HEK293 (cell line): ENCODE data around the gene SSBP3.

Source experiments
- KLF1 ChIP-seq: fragments of 450-650 bp; formaldehyde crosslinking; IDR thresholded peaks from 2 replicates; pipeline ENCODE4 v1.5.1; 2016; ENCODE audit warnings: missing biosample characterization, missing genetic modification characterization
- KLF17 ChIP-seq: fragments of 450-650 bp; formaldehyde crosslinking; IDR thresholded peaks from 2 replicates; pipeline ENCODE4 v1.5.1; 2016; ENCODE audit warnings: missing biosample characterization, missing genetic modification characterization
- KLF7 ChIP-seq: fragments of 450-650 bp; formaldehyde crosslinking; IDR thresholded peaks from 2 replicates; pipeline ENCODE4 v1.5.1; 2016; ENCODE audit warnings: missing biosample characterization, missing genetic modification characterization, borderline replicate concordance
- KLF8 ChIP-seq: fragments of 450-650 bp; formaldehyde crosslinking; IDR thresholded peaks from 2 replicates; pipeline ENCODE4 v1.5.1; 2016; ENCODE audit warnings: missing biosample characterization, missing genetic modification characterization
- KLF9 ChIP-seq: fragments of 450-650 bp; formaldehyde crosslinking; IDR thresholded peaks from 2 replicates; pipeline ENCODE4 v1.5.1; 2016; ENCODE audit warnings: missing biosample characterization, missing genetic modification characterization, low read depth
- MEIS1 ChIP-seq: sonication (generic); formaldehyde crosslinking; IDR thresholded peaks from 2 replicates; pipeline ENCODE4 v1.8.1; 2022; ENCODE audit warnings: missing genetic modification reagents, mild to moderate bottlenecking, borderline replicate concordance
- MYNN ChIP-seq: fragments of 450-650 bp; formaldehyde crosslinking; IDR thresholded peaks from 2 replicates; pipeline ENCODE4 v1.5.1; 2016; ENCODE audit warnings: missing biosample characterization, missing genetic modification characterization, borderline replicate concordance
- MZF1 ChIP-seq: fragments of 450-650 bp; formaldehyde crosslinking; IDR thresholded peaks from 2 replicates; pipeline ENCODE4 v1.5.1; 2017; ENCODE audit warnings: missing biosample characterization, missing genetic modification characterization, borderline replicate concordance
- OVOL3 ChIP-seq: fragments of 450-650 bp; formaldehyde crosslinking; IDR thresholded peaks from 2 replicates; pipeline ENCODE4 v1.5.1; 2016; ENCODE audit warnings: missing biosample characterization, missing genetic modification characterization
- SCRT1 ChIP-seq: fragments of 450-650 bp; formaldehyde crosslinking; IDR thresholded peaks from 2 replicates; pipeline ENCODE4 v1.5.1; 2016; ENCODE audit warnings: missing biosample characterization, missing genetic modification characterization, borderline replicate concordance
- SCRT2 ChIP-seq: fragments of 450-650 bp; formaldehyde crosslinking; IDR thresholded peaks from 2 replicates; pipeline ENCODE4 v1.5.1; 2016; ENCODE audit warnings: missing biosample characterization, missing genetic modification characterization
- TRIM28 ChIP-seq: IDR thresholded peaks from 2 replicates; pipeline ENCODE4 v1.6.1; 2011; ENCODE audit warnings: low read length, control low read depth, borderline replicate concordance
- ZBTB26 ChIP-seq: fragments of 450-650 bp; formaldehyde crosslinking; optimal IDR thresholded peaks from 2 replicates; pipeline ENCODE3; 2016; ENCODE audit warnings: missing biosample characterization, mild to moderate bottlenecking, missing genetic modification characterization
- ZBTB7A ChIP-seq: fragments of 450-650 bp; formaldehyde crosslinking; IDR thresholded peaks from 2 replicates; pipeline ENCODE4 v1.5.1; 2016; ENCODE audit warnings: low read depth, missing biosample characterization, missing genetic modification characterization
- ZFP3 ChIP-seq: fragments of 450-650 bp; formaldehyde crosslinking; IDR thresholded peaks from 2 replicates; pipeline ENCODE4 v1.5.1; 2016; ENCODE audit warnings: low read depth, missing biosample characterization, missing genetic modification characterization
- ZIC2 ChIP-seq: fragments of 450-650 bp; formaldehyde crosslinking; IDR thresholded peaks from 2 replicates; pipeline ENCODE4 v1.5.1; 2016; ENCODE audit warnings: missing biosample characterization, missing genetic modification characterization
- ZNF112 ChIP-seq: fragments of 450-650 bp; formaldehyde crosslinking; IDR thresholded peaks from 2 replicates; pipeline ENCODE4 v1.5.0; 2017; ENCODE audit warnings: missing biosample characterization, missing genetic modification characterization
- ZNF121 ChIP-seq: fragments of 450-650 bp; formaldehyde crosslinking; IDR thresholded peaks from 2 replicates; pipeline ENCODE4 v1.5.1; 2016; ENCODE audit warnings: missing biosample characterization, missing genetic modification characterization
- ZNF146 ChIP-seq: fragments of 450-650 bp; formaldehyde crosslinking; IDR thresholded peaks from 2 replicates; pipeline ENCODE4 v1.5.1; 2016; ENCODE audit warnings: missing biosample characterization, missing genetic modification characterization
- ZNF155 ChIP-seq: fragments of 450-650 bp; formaldehyde crosslinking; IDR thresholded peaks from 2 replicates; pipeline ENCODE4 v1.5.1; 2016; ENCODE audit warnings: missing biosample characterization, missing genetic modification characterization
- ZNF2 ChIP-seq: fragments of 450-650 bp; formaldehyde crosslinking; IDR thresholded peaks from 2 replicates; pipeline ENCODE4 v1.5.1; 2016; ENCODE audit warnings: missing biosample characterization, missing genetic modification characterization
- ZNF202 ChIP-seq: fragments of 450-650 bp; formaldehyde crosslinking; IDR thresholded peaks from 2 replicates; pipeline ENCODE4 v1.5.1; 2016; ENCODE audit warnings: missing biosample characterization, missing genetic modification characterization, borderline replicate concordance
- ZNF354C ChIP-seq: fragments of 450-650 bp; formaldehyde crosslinking; IDR thresholded peaks from 2 replicates; pipeline ENCODE4 v1.5.1; 2016; ENCODE audit warnings: missing biosample characterization, missing genetic modification characterization, low read depth, borderline replicate concordance
- ZNF488 ChIP-seq: fragments of 450-650 bp; formaldehyde crosslinking; IDR thresholded peaks from 2 replicates; pipeline ENCODE4 v1.5.1; 2016; ENCODE audit warnings: missing biosample characterization, missing genetic modification characterization
- ZNF514 ChIP-seq: fragments of 450-650 bp; formaldehyde crosslinking; IDR thresholded peaks from 2 replicates; pipeline ENCODE4 v1.5.1; 2016; ENCODE audit warnings: missing biosample characterization, missing genetic modification characterization
- ZNF521 ChIP-seq: fragments of 450-650 bp; formaldehyde crosslinking; IDR thresholded peaks from 2 replicates; pipeline ENCODE4 v1.5.1; 2017; ENCODE audit warnings: missing biosample characterization, mild to moderate bottlenecking, missing genetic modification characterization
- ZNF544 ChIP-seq: fragments of 450-650 bp; formaldehyde crosslinking; IDR thresholded peaks from 2 replicates; pipeline ENCODE4 v1.5.0; 2017; ENCODE audit warnings: missing biosample characterization, missing genetic modification characterization
- ZNF585B ChIP-seq: fragments of 450-650 bp; formaldehyde crosslinking; IDR thresholded peaks from 2 replicates; pipeline ENCODE4 v1.5.1; 2016; ENCODE audit warnings: missing biosample characterization, missing genetic modification characterization
- ZNF623 ChIP-seq: fragments of 450-650 bp; formaldehyde crosslinking; IDR thresholded peaks from 2 replicates; pipeline ENCODE4 v1.5.1; 2016; ENCODE audit warnings: missing biosample characterization, missing genetic modification characterization
- ZNF701 ChIP-seq: fragments of 450-650 bp; formaldehyde crosslinking; IDR thresholded peaks from 2 replicates; pipeline ENCODE4 v1.5.1; 2016; ENCODE audit warnings: missing biosample characterization, missing genetic modification characterization
- ZNF747 ChIP-seq: fragments of 450-650 bp; formaldehyde crosslinking; IDR thresholded peaks from 2 replicates; pipeline ENCODE4 v1.5.1; 2016; ENCODE audit warnings: missing biosample characterization, missing genetic modification characterization
- ZNF777 ChIP-seq: fragments of 450-650 bp; formaldehyde crosslinking; IDR thresholded peaks from 2 replicates; pipeline ENCODE4 v1.5.1; 2017; ENCODE audit warnings: missing biosample characterization, missing genetic modification characterization, borderline replicate concordance
- TF ChIP-seq, protein P1 (sequence below): fragments of 450-650 bp; IDR thresholded peaks from 2 replicates; pipeline ENCODE4 v1.5.1; 2018; ENCODE audit warnings: missing biosample characterization, missing genetic modification characterization
- TF ChIP-seq, protein P2 (sequence below): fragments of 450-650 bp; formaldehyde crosslinking; IDR thresholded peaks from 2 replicates; pipeline ENCODE4 v1.5.1; 2016; ENCODE audit warnings: missing biosample characterization, missing genetic modification characterization

The SSBP3 gene

DNA sequence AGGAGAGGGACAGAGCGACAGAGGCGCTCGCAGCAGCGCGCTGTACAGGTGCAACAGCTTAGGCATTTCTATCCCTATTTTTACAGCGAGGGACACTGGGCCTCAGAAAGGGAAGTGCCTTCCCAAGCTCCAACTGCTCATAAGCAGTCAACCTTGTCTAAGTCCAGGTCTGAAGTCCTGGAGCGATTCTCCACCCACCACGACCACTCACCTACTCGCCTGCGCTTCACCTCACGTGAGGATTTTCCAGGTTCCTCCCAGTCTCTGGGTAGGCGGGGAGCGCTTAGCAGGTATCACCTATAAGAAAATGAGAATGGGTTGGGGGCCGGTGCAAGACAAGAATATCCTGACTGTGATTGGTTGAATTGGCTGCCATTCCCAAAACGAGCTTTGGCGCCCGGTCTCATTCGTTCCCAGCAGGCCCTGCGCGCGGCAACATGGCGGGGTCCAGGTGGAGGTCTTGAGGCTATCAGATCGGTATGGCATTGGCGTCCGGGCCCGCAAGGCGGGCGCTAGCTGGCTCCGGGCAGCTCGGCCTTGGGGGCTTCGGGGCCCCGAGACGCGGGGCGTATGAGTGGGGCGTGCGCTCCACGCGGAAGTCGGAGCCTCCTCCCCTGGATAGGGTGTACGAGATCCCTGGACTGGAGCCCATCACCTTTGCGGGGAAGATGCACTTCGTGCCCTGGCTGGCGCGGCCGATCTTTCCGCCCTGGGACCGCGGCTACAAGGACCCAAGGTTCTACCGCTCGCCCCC is 206.3 kb downstream of the SSBP3 start, which contains the start of the genes CYB5RL and MRPL37 (continued):
- no peak for TF ChIP-seq ZNF514
- no peak for TF ChIP-seq KLF7 (tag by site-specific recombination)
- TF ChIP-seq, protein P1, sequence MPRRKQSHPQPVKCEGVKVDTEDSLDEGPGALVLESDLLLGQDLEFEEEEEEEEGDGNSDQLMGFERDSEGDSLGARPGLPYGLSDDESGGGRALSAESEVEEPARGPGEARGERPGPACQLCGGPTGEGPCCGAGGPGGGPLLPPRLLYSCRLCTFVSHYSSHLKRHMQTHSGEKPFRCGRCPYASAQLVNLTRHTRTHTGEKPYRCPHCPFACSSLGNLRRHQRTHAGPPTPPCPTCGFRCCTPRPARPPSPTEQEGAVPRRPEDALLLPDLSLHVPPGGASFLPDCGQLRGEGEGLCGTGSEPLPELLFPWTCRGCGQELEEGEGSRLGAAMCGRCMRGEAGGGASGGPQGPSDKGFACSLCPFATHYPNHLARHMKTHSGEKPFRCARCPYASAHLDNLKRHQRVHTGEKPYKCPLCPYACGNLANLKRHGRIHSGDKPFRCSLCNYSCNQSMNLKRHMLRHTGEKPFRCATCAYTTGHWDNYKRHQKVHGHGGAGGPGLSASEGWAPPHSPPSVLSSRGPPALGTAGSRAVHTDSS (tag by site-specific recombination) = no peak
- no peak for TF ChIP-seq ZNF747 (tag by site-specific recombination)
- TF ChIP-seq ZNF521 (tag by site-specific recombination) = no peak
- no peak for TF ChIP-seq ZNF488 (tag by site-specific recombination)
- TF ChIP-seq ZNF544 (tag by site-specific recombination) = no peak
- TF ChIP-seq, protein P2, sequence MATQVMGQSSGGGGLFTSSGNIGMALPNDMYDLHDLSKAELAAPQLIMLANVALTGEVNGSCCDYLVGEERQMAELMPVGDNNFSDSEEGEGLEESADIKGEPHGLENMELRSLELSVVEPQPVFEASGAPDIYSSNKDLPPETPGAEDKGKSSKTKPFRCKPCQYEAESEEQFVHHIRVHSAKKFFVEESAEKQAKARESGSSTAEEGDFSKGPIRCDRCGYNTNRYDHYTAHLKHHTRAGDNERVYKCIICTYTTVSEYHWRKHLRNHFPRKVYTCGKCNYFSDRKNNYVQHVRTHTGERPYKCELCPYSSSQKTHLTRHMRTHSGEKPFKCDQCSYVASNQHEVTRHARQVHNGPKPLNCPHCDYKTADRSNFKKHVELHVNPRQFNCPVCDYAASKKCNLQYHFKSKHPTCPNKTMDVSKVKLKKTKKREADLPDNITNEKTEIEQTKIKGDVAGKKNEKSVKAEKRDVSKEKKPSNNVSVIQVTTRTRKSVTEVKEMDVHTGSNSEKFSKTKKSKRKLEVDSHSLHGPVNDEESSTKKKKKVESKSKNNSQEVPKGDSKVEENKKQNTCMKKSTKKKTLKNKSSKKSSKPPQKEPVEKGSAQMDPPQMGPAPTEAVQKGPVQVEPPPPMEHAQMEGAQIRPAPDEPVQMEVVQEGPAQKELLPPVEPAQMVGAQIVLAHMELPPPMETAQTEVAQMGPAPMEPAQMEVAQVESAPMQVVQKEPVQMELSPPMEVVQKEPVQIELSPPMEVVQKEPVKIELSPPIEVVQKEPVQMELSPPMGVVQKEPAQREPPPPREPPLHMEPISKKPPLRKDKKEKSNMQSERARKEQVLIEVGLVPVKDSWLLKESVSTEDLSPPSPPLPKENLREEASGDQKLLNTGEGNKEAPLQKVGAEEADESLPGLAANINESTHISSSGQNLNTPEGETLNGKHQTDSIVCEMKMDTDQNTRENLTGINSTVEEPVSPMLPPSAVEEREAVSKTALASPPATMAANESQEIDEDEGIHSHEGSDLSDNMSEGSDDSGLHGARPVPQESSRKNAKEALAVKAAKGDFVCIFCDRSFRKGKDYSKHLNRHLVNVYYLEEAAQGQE = no peak
- no peak for TF ChIP-seq ZNF155 (tag by site-specific recombination)
- TF ChIP-seq KLF1 = no peak
- TF ChIP-seq ZBTB26 = peak; percentile 27
- TF ChIP-seq ZNF112 = no peak
- TF ChIP-seq ZNF354C (tag by site-specific recombination) = no peak
- TF ChIP-seq TRIM28 = no peak
- no peak for TF ChIP-seq ZNF777 (tag by site-specific recombination)
- TF ChIP-seq MEIS1 = no peak
- no peak for TF ChIP-seq ZNF623
- no peak for TF ChIP-seq MZF1 (tag by site-specific recombination)
- TF ChIP-seq ZNF202 (tag by site-specific recombination) = no peak
- TF ChIP-seq OVOL3 (tag by site-specific recombination) = no peak
- no peak for TF ChIP-seq MYNN (tag by site-specific recombination)
- peak; percentile 75; the same call in 1 of the 2 replicates for TF ChIP-seq SCRT2
- TF ChIP-seq KLF9 (tag by site-specific recombination) = no peak; the same call in 1 of the 2 replicates
- no peak for TF ChIP-seq ZNF701 (tag by site-specific recombination)
- TF ChIP-seq ZNF2 (tag by site-specific recombination) = peak; percentile 34; the same call in 1 of the 2 replicates
- TF ChIP-seq KLF8 = no peak
- no peak for TF ChIP-seq ZFP3 (tag by site-specific recombination)
- TF ChIP-seq KLF17 (tag by site-specific recombination) = no peak; the same call in 1 of the 2 replicates
- no peak for TF ChIP-seq ZNF585B (tag by site-specific recombination)
- no peak for TF ChIP-seq ZNF146 (tag by site-specific recombination)
- no peak for TF ChIP-seq ZBTB7A
- no peak for TF ChIP-seq SCRT1 (tag by site-specific recombination)
- no peak for TF ChIP-seq ZNF121 (tag by site-specific recombination)
- no peak for TF ChIP-seq ZIC2
